Left ventricle myocardium superior (tissue), 1 donor: Measurements from ENCODE around the gene G2E3. TPM values are rescaled to one million over a fixed set of nuclear protein-coding genes. Genes with fewer than 3 reads are reported as not detected.
"Not testable (repeated sequence)": the region's sequence is repeated elsewhere in the genome, so short reads cannot be mapped to it uniquely, and the experiment has no call there.

ENCODE experiments used
- ATAC-seq: fragments of 200-7000 bp; cut with Tn5 transposase; one replicate; pipeline ENCODE4 v1.9.1; 2020; ENCODE audit warnings: mild to moderate bottlenecking, moderate library complexity
- DNase-seq: peaks from one replicate; pipeline ENCODE4 v3.0.0-alpha.2; 2020
- intact Hi-C: fragments of 100-400 bp; cut with micrococcal nuclease; formaldehyde crosslinking; loops from one replicate; pipeline ENCODE4 v1.11.0; 2022
- total RNA-seq: library from RNA; stranded (reverse); fragmentation: NEBNext Ultra II Directional; extraction: Animal tissue kit (Norgen Biotek cat#: 25700); gene quantifications from one replicate; pipeline ENCODE4 v1.2.1, GENCODE V29; 2021
- donor health status: DM: no; HTN: yes; CAD: no; lungs with severe emphysema.

Gene G2E3
- total RNA-seq, 1 donor from 2014 or later, result 7.7 TPM

- ATAC-seq, result no peak
- intact Hi-C loops, result no loop called here
- no peak for DNase-seq
Observed at GRCh38 chr14:30588873-30589272, 29.9 kb downstream of the G2E3 start.

- intact Hi-C loops, result no loop called here
- DNase-seq (no peak), ATAC-seq (no peak)
Observed at GRCh38 chr14:30596935-30597334, 38.0 kb downstream of the G2E3 start.

GRCh38 chr14:30597504-30597903, 38.5 kb downstream of the G2E3 start:
- DNase-seq (no peak), ATAC-seq (no peak)
- intact Hi-C loops, result no loop called here

GRCh38 chr14:30600922-30601918, 42.3 kb downstream of the G2E3 start:
- intact Hi-C loops, result no loop called here
- no peak for ATAC-seq
- no peak for DNase-seq

GRCh38 chr14:30603402-30603801, 44.4 kb downstream of the G2E3 start:
- ATAC-seq, result no peak
- DNase-seq, result no peak
- intact Hi-C loops, result no loop called here

- ATAC-seq, intact Hi-C loops, DNase-seq: not testable (repeated sequence)
Observed at GRCh38 chr14:30604696-30605095, 45.7 kb downstream of the G2E3 start.

GRCh38 chr14:30607156-30607780, 48.3 kb downstream of the G2E3 start:
- DNase-seq (no peak), ATAC-seq (no peak)
- intact Hi-C loops, result no loop called here

DNA sequence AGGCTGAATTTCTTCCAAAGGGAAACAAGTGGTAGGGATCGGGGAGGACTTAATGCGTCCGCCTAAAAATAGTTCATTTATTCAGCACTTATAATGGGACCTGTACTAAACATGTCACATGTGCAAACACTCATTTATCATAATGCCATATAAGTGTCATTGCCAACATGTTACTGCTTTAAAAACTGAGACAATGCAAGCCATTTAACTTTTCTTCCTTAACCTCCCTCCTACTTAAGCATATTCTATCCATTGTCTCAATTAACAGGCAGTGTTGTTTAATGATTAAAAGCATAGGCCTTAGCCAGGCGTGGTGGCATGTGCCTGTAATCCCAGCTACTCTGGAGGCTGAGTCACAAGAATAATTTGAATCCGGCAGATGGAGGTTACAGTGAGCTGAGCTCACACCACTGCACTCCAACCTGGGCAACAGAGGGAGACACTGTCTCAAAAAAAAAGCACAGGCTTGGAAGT, 49.6 kb downstream of the G2E3 start:
- no peak for ATAC-seq
- no peak for DNase-seq
- intact Hi-C loops, result no loop called here

GRCh38 chr14:30610787-30611343, 51.9 kb downstream of the G2E3 start:
- peak; percentile 34 for ATAC-seq
- DNase-seq, result peak; percentile 29

DNA sequence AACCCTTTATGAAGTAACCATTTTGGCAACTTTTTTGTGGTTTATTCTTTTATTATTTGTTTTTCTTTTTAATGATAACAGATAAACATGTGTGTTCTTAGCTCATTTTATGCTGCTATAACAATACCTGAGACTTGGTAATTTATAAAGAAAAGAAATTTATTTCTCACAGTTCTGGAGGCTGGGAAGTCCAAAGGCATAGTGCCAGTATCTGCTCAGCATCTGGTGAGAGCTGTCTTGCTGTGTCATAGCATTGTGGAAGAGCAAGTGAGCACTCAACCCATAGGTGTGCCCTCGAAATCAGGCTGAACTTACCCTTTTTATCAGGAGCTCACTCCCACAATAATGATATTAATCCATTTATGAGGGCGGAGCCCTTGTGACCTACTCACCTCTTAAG, 55.2 kb downstream of the G2E3 start:
- DNase-seq (no peak), ATAC-seq (no peak)
- intact Hi-C loops, result no loop called here

More at GRCh38 chr14:30610787-30611343, 51.9 kb downstream of the G2E3 start:
- intact Hi-C loops, result no loop called here

DNA sequence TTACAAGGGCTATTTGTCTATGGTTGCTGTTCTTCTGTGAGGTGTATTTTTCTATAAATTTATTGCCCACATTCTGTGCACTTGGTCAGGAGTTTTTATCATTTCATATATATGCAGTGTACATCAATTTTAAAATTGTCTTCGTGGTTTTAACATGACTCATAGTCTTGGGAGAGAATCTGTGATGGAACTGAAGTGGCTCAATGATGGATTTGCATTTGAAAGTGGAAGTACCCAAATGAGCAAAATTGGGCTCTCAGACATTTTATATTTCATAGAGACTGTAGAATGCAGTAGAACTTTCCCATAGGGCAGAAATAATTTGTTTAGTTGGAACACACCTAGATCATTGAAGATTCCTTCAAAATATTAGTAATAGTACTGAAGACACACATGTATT, 61.2 kb downstream of the G2E3 start:
- no peak for ATAC-seq
- no peak for DNase-seq
- intact Hi-C loops, result no loop called here

DNA sequence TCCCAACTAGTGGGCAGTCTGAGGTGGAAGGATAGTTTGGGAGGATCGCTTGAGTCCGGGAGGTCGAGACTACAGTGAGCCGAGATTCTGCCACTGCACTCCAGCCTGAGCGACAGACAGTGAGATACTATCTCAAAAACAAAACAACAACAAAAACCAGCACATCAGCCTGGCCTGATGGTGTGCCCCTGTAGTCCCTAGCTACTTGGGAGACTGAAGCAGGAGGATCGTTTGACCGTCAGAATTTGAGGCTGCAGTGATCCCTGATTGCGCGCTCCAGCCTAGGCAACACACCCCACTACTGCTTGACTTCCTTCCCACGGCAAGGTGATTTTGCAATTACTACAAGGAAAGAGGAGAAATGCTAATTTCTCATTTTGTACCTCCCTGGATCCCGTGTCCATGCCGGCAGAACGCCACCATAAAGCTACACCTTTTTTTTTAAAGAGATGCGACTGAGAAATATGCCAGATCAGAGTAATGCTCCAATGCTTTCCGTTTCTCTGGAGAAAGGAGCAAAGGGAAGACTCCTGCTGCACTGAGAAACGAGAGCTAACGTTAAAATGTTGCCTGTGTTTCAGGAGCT, 62.5 kb downstream of the G2E3 start:
- DNase-seq (no peak), ATAC-seq (peak; percentile 55)
- intact Hi-C loops, result no loop called here

GRCh38 chr14:30621940-30622830, 63.2 kb downstream of the G2E3 start, which contains the start of gene SCFD1:
SCFD1 (plus strand) TSS chr14:30622319; CDS start chr14:30622339, 20 bp downstream.
- intact Hi-C loops, result no loop called here
- DNase-seq, result peak; percentile 97

DNA sequence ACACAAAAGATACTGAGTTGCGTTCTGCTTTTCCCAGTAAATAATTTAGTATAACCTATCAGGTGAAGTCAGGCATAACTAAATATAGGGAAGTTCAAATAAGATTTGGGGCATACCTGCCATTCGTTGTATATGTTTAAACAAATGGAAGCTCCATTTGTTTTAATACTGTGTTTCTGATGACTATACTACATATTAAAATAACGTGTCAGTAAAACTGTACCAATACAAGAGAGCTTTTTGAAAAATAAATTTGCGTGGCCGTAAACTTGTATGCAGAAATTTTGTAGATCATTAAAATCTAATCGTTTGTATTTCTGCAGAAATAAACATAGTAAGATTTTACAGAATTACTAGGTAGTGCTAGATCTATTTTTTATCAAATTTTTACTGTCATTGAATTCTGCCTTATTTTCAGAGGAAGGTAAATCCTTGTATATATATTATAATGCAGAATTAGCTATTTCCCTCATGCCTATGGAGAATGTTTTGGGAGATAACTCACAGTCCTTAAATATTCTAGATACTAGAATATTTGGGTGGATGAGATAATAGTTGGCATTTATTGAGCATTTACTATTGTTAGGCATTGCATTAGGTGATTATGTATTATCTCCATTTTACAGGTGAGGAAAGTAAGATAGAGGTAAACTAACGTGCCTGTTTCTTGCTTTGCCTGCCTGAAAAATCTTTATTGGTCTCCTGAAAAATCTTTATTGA, 64.6 kb downstream of the G2E3 start:
- intact Hi-C loops, result no loop called here
- ATAC-seq (no peak), DNase-seq (no peak)

More at GRCh38 chr14:30621940-30622830, 63.2 kb downstream of the G2E3 start, which contains the start of gene SCFD1:
- peak; percentile 100 for ATAC-seq

DNA sequence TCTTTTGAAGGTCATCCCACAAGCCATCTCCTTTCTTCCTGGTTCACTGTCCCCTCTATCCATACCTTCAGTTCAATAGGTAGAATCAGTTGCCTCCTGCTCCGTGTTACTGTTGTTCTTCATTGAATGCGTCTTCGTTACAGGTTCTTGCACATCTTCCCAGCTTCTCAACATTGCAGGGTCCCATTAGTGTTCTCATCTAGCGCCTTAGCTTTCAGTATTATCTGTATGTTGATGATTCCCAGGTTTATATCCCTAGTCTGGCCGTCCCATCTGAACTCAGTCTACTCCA, 65.1 kb downstream of the G2E3 start:
- no peak for DNase-seq
- ATAC-seq, result no peak
- intact Hi-C loops, result no loop called here

GRCh38 chr14:30625533-30625932, 66.6 kb downstream of the G2E3 start:
- intact Hi-C loops, result no loop called here
- ATAC-seq (no peak), DNase-seq (no peak)

DNA sequence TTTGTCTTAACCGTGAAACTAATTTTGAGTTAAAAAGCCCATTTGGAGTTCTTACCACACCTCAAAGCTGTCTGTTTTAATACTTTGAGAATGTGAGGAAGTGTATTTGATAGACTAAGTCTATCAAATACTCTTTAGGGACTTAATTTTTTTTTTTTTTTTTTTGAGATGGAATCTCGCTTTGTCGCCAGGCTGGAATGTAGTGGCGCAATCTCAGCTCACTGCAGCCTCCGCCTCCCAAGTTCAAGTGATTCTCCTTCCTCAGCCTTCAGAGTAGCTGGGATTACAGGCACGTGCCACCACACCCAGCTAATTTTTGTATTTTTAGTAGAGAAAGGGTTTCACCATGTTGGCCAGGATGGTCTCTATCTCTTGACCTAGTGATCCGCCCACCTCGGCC, 70.5 kb downstream of the G2E3 start:
- ATAC-seq, intact Hi-C loops, DNase-seq: not testable (repeated sequence)

DNA sequence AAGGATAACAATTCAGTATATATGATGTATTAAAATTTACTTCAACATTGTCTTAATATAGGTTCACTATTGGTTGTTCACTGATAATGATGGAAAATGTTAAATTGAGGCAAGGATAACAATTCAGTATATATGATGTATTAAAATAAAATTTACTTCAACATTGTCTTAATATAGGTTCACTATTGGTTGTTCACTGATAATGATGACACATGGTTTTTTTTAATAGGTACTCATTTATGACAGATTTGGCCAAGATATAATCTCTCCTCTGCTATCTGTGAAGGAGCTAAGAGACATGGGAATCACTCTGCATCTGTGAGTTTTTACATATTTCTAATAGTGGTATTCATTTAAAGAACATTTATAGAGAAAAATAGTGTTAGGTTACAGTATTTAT, 71.3 kb downstream of the G2E3 start:
- no peak for DNase-seq
- ATAC-seq, result no peak
- intact Hi-C loops, result no loop called here
